DOHH2 (cell line): ENCODE results near the gene SLC15A1.

Experiments
- H3F3A ChIP-seq: fragments of 200-600 bp; sonication (generic), shearing (Covaris generic); 2 replicates; pipeline ENCODE4 v1.6.0; 2016; ENCODE audit warnings: antibody characterized with exemption, mild to moderate bottlenecking; ENCODE audit not compliant: control insufficient read depth, insufficient read depth
- H3K27ac ChIP-seq: fragments of 200-600 bp; sonication (generic); 2 replicates; pipeline ENCODE4 v1.5.1; 2014; ENCODE audit warnings: low read depth, mild to moderate bottlenecking, low read length, moderate library complexity
- H3K27me3 ChIP-seq: fragments of 200-600 bp; sonication (generic); 2 replicates; pipeline ENCODE4 v1.6.1; 2014; ENCODE audit warnings: mild to moderate bottlenecking, low read length, mixed read lengths; ENCODE audit not compliant: control insufficient read depth
- H3K36me3 ChIP-seq: fragments of 200-600 bp; sonication (generic); 2 replicates; pipeline ENCODE4 v1.6.1; 2014; ENCODE audit warnings: mild to moderate bottlenecking, low read length, moderate library complexity, mixed read lengths; ENCODE audit not compliant: control insufficient read depth
- H3K4me1 ChIP-seq: fragments of 200-600 bp; sonication (generic); 2 replicates; pipeline ENCODE4 v1.6.1; 2014; ENCODE audit warnings: mild to moderate bottlenecking, low read length, mixed read lengths; ENCODE audit not compliant: control insufficient read depth
- H3K4me2 ChIP-seq: fragments of 200-600 bp; sonication (generic); 2 replicates; pipeline ENCODE4 v1.6.0; 2014; ENCODE audit warnings: mild to moderate bottlenecking, low read length, moderate library complexity
- H3K4me3 ChIP-seq: fragments of 200-600 bp; sonication (generic); 2 replicates; pipeline ENCODE4 v1.5.1; 2014; ENCODE audit warnings: mild to moderate bottlenecking, low read length, mixed read lengths
- H3K79me2 ChIP-seq: fragments of 200-600 bp; sonication (generic); 2 replicates; pipeline ENCODE4 v1.6.1; 2014; ENCODE audit warnings: mild to moderate bottlenecking, low read length, mixed read lengths; ENCODE audit not compliant: control insufficient read depth
- H3K9me2 ChIP-seq: fragments of 200-600 bp; sonication (generic); replicated peaks from 2 replicates; pipeline ENCODE4 v1.6.1; 2014; ENCODE audit warnings: mild to moderate bottlenecking, low read length, mixed read lengths; ENCODE audit not compliant: control insufficient read depth
- H3K9me3 ChIP-seq: fragments of 200-600 bp; sonication (generic); 2 replicates; pipeline ENCODE4 v1.6.1; 2014; ENCODE audit warnings: antibody characterized with exemption, low read length, mixed read lengths; ENCODE audit not compliant: control insufficient read depth, insufficient read depth
- H4K20me1 ChIP-seq: fragments of 200-600 bp; sonication (generic); 2 replicates; pipeline ENCODE4 v1.6.0; 2014; ENCODE audit warnings: low read depth, mild to moderate bottlenecking, antibody characterized with exemption, low read length, moderate library complexity; ENCODE audit not compliant: control insufficient read depth, insufficient read depth
- CTCF ChIP-seq: fragments of 200-600 bp; sonication (generic); IDR thresholded peaks from one replicate; pipeline ENCODE4 v1.5.1; 2014; ENCODE audit warnings: antibody characterized with exemption, mild to moderate bottlenecking, low read depth, low read length; ENCODE audit not compliant: poor library complexity, severe bottlenecking
- EZH2phosphoT487 ChIP-seq: fragments of 200-600 bp; sonication (generic); IDR thresholded peaks from 2 replicates; pipeline ENCODE4 v1.6.1; 2017; ENCODE audit warnings: borderline replicate concordance, mild to moderate bottlenecking, antibody characterized with exemption, low read length, moderate library complexity, mixed read lengths

SLC15A1 gene

GRCh38 chr13:98798849-98799645, 46.6 kb upstream of the SLC15A1 start:
- Histone ChIP-seq H4K20me1 (no peaks in the 10 kb centered on the region), H3K4me3 (no peak overlapping the region), H3K4me2 (no peak overlapping the region), H3K27me3 (no peaks in the 10 kb centered on the region), H3K4me1 (no peaks in the 10 kb centered on the region), H3K36me3 (no peaks in the 10 kb centered on the region), H3K9me3 (no peaks in the 10 kb centered on the region), H3K9me2 (no peaks in the 10 kb centered on the region), H3K79me2 (no peaks in the 10 kb centered on the region), H3K27ac (no peak overlapping the region), H3F3A (no peaks in the 10 kb centered on the region)
- no peak for TF ChIP-seq EZH2phosphoT487
- TF ChIP-seq CTCF, result no peak

GRCh38 chr13:98797456-98797855, 45.0 kb upstream of the SLC15A1 start:
- Histone ChIP-seq H3K9me3 (no peaks in the 10 kb centered on the region), H3K79me2 (no peaks in the 10 kb centered on the region), H3K4me1 (no peaks in the 10 kb centered on the region), H3K9me2 (no peaks in the 10 kb centered on the region), H4K20me1 (no peaks in the 10 kb centered on the region), H3K4me2 (no peak overlapping the region), H3K4me3 (no peak overlapping the region), H3F3A (no peaks in the 10 kb centered on the region), H3K27ac (no peak overlapping the region), H3K27me3 (no peaks in the 10 kb centered on the region), H3K36me3 (no peaks in the 10 kb centered on the region)
- no peak for TF ChIP-seq CTCF
- no peak for TF ChIP-seq EZH2phosphoT487

DNA sequence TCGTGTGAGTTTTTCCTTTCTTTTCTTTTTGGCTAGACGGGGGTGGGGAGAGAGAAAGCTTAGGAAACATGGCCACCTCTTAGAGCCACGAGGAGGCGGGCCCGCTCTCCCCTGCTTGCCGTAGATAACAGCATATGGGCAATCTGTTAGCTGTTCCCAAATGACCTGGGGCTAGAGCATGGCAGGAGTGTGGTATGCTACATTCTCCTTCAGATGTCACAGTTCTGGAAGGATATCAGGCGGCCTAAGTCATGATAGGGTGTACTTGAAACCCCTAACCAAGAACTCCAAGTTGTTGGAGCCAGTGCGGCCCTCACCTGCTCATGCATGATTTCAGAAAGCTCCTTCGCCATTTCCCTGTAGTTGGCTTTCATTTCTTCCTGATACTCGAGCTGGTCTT, 44.3 kb upstream of the SLC15A1 start:
- Histone ChIP-seq H3K4me1 (no peaks in the 10 kb centered on the region), H3F3A (no peaks in the 10 kb centered on the region), H3K4me3 (no peak overlapping the region), H3K9me3 (no peaks in the 10 kb centered on the region), H3K9me2 (no peaks in the 10 kb centered on the region), H3K79me2 (no peaks in the 10 kb centered on the region), H3K4me2 (no peak overlapping the region), H3K27me3 (no peaks in the 10 kb centered on the region), H3K27ac (no peak overlapping the region), H4K20me1 (no peaks in the 10 kb centered on the region), H3K36me3 (no peaks in the 10 kb centered on the region)
- TF ChIP-seq CTCF, result no peak
